Mammary epithelial cell (primary cell): ENCODE results near the gene SEPTIN5.

Experiments
- CTCF ChIP-seq, 2 donors: IDR thresholded peaks in 1 of 2; conservative IDR thresholded peaks in 1 of 2; 2 replicates each; pipeline ENCODE4 v1.5.1; 2011 to 2012; ENCODE audit warnings: inconsistent platforms in 2 of 2, low read length in 2 of 2, mild to moderate bottlenecking in 2 of 2, control low read depth in 1 of 2, low read depth in 1 of 2; ENCODE audit not compliant: insufficient read depth in 1 of 2; ENCODE audit errors: extremely low read depth in 1 of 2
- EZH2 ChIP-seq: IDR thresholded peaks from 2 replicates; pipeline ENCODE4 v1.6.1; 2012; ENCODE audit warnings: low read length, inconsistent platforms, borderline replicate concordance

- TF ChIP-seq CTCF (conservative IDR thresholded peaks at IDR 0.05 in 1 of 2, IDR thresholded peaks at IDR 0.05 in 1 of 2; ENCODE audit: extremely low read depth in 1 of 2, insufficient read depth in 1 of 2, low read depth in 1 of 2, low read length in 2 of 2) (no peak), EZH2 (no peak)
These were observed 46.0 kb downstream of the SEPTIN5 start, which contains the start of gene TBX1 for GRCh38 chr22:19760058-19760950.
